GM18526 (cell line): ENCODE measurements around the gene EPSTI1.

Experiments used
- POLR2A ChIP-seq: IDR thresholded peaks from 3 replicates; pipeline ENCODE4 v1.6.1; 2011; ENCODE audit not compliant: insufficient read length; ENCODE audit errors: extremely low read depth

The EPSTI1 gene

GRCh38 chr13:42986176-42986574 is 5.9 kb downstream of the EPSTI1 start:
- TF ChIP-seq POLR2A: no peak

GRCh38 chr13:42985312-42986175 is 6.5 kb downstream of the EPSTI1 start:
- TF ChIP-seq POLR2A: no peak

GRCh38 chr13:42984691-42985090 is 7.3 kb downstream of the EPSTI1 start:
- TF ChIP-seq POLR2A: no peak

GRCh38 chr13:42984026-42984425 is 8.0 kb downstream of the EPSTI1 start:
- no peak for TF ChIP-seq POLR2A

- no peak for TF ChIP-seq POLR2A
Observed at GRCh38 chr13:42981853-42982252, 10.2 kb downstream of the EPSTI1 start.

- TF ChIP-seq POLR2A: no peak
Observed at GRCh38 chr13:42981317-42981716, 10.7 kb downstream of the EPSTI1 start.

- TF ChIP-seq POLR2A: no peak
Observed at GRCh38 chr13:42977219-42977659, 14.8 kb downstream of the EPSTI1 start.

- TF ChIP-seq POLR2A: no peak
Observed at GRCh38 chr13:42976066-42976465, 16.0 kb downstream of the EPSTI1 start.

GRCh38 chr13:42973581-42973980 is 18.5 kb downstream of the EPSTI1 start:
- no peak for TF ChIP-seq POLR2A

- TF ChIP-seq POLR2A: no peak
Observed at GRCh38 chr13:42971691-42972347, 20.2 kb downstream of the EPSTI1 start.

- no peak for TF ChIP-seq POLR2A
Observed at GRCh38 chr13:42970824-42971690, 21.0 kb downstream of the EPSTI1 start.

GRCh38 chr13:42969565-42970172 is 22.4 kb downstream of the EPSTI1 start:
- no peak for TF ChIP-seq POLR2A

- no peak for TF ChIP-seq POLR2A
Observed at GRCh38 chr13:42968906-42969305, 23.1 kb downstream of the EPSTI1 start.

- TF ChIP-seq POLR2A: no peak
Observed at GRCh38 chr13:42967660-42968059, 24.4 kb downstream of the EPSTI1 start.

- TF ChIP-seq POLR2A: no peak
Observed at GRCh38 chr13:42965281-42965680, 26.8 kb downstream of the EPSTI1 start.

- no peak for TF ChIP-seq POLR2A
Observed at GRCh38 chr13:42964761-42965161, 27.3 kb downstream of the EPSTI1 start.

GRCh38 chr13:42959615-42960014 is 32.4 kb downstream of the EPSTI1 start:
- TF ChIP-seq POLR2A: no peak
